SHP77 (cell line): Measurements from ENCODE around the gene OR2A2.

Experiments used
- DNase-seq, 2 experiments: peaks; one replicate each; lab custom pipeline; 2025; lab: John Stamatoyannopoulos, UW

OR2A2 gene

GRCh38 chr7:144137501-144137900, 28.1 kb downstream of the OR2A2 start:
- DNase-seq = no peak

- DNase-seq = no peak
Measured at GRCh38 chr7:144142187-144142586, 32.8 kb downstream of the OR2A2 start.

GRCh38 chr7:144144426-144144825, 35.0 kb downstream of the OR2A2 start:
- DNase-seq = no peak

GRCh38 chr7:144148224-144148827, 38.9 kb downstream of the OR2A2 start:
- DNase-seq = no peak

GRCh38 chr7:144158861-144159260, 49.5 kb downstream of the OR2A2 start:
- no peak for DNase-seq
